ENCODE data around the gene PLCB4. TPM values are rescaled to one million over a fixed set of nuclear protein-coding genes. Genes with fewer than 3 reads are reported as not detected.

PLCB4 gene
- total RNA-seq, 1 experiment from 2014 or later, result 10.0 TPM

- in situ Hi-C loops (cut with HindIII; ENCODE audit: low pct_unique_long_range_greater_than_20kb, low sequenced_read_pairs), result no loop called here
- DNase-seq (ENCODE audit: low read depth), result no peak
Measured at GRCh38 chr20:9515214-9515585, 446.3 kb downstream of the PLCB4 start.

- in situ Hi-C loops (cut with HindIII; ENCODE audit: low pct_unique_long_range_greater_than_20kb, low sequenced_read_pairs), result no loop called here
Measured at GRCh38 chr20:9515741-9516233, 446.9 kb downstream of the PLCB4 start.

GRCh38 chr20:9516234-9516871 is 447.5 kb downstream of the PLCB4 start:
- no peak for DNase-seq (ENCODE audit: low read depth)
- in situ Hi-C loops (cut with HindIII; ENCODE audit: low pct_unique_long_range_greater_than_20kb, low sequenced_read_pairs), result no loop called here

More at GRCh38 chr20:9515741-9516233, 446.9 kb downstream of the PLCB4 start:
- DNase-seq (ENCODE audit: low read depth), result no peak

- DNase-seq (ENCODE audit: low read depth), result no peak
- in situ Hi-C loops (cut with HindIII; ENCODE audit: low pct_unique_long_range_greater_than_20kb, low sequenced_read_pairs), result no loop called here
Measured at GRCh38 chr20:9517297-9518162, 448.6 kb downstream of the PLCB4 start.

- in situ Hi-C loops (cut with HindIII; ENCODE audit: low pct_unique_long_range_greater_than_20kb, low sequenced_read_pairs), result no loop called here
- DNase-seq (ENCODE audit: low read depth), result no peak
Measured at GRCh38 chr20:9518576-9519175, 449.8 kb downstream of the PLCB4 start.

- DNase-seq (ENCODE audit: low read depth), result no peak
- in situ Hi-C loops (cut with HindIII; ENCODE audit: low pct_unique_long_range_greater_than_20kb, low sequenced_read_pairs), result no loop called here
Measured at GRCh38 chr20:9520086-9520485, 451.2 kb downstream of the PLCB4 start.

GRCh38 chr20:9523636-9524035 is 454.7 kb downstream of the PLCB4 start:
- no peak for DNase-seq (ENCODE audit: low read depth)
- in situ Hi-C loops (cut with HindIII; ENCODE audit: low pct_unique_long_range_greater_than_20kb, low sequenced_read_pairs), result no loop called here

All from Caki2 (cell line).